Activated naive CD4-positive, alpha-beta T cell treated with anti-CD3 and anti-CD28 coated beads, Interleukin-2, amount 10 ng/mL, durations not matched to agents 7 days and 5 days (primary cell): ENCODE data around the gene SNORC.

Experiments used
- CTCF ChIA-PET: fragments of 350-600 bp; sonication (Branson Sonifier 250); formaldehyde crosslinking; loops from one replicate; lab custom pipeline; 2021; ENCODE audit warnings: antibody characterized with exemption; lab: Charles Lee
- DNase-seq: peaks from one replicate; pipeline ENCODE4 v3.0.0-alpha.2; 2020
- H3K27ac Mint-ChIP-seq: one replicate; pipeline ENCODE4 v1.8.0; 2021; ENCODE audit warnings: mild to moderate bottlenecking, moderate library complexity, mixed read lengths
- H3K27me3 Mint-ChIP-seq: one replicate; pipeline ENCODE4 v1.8.0; 2021; ENCODE audit warnings: mild to moderate bottlenecking, mixed read lengths
- H3K36me3 Mint-ChIP-seq: one replicate; pipeline ENCODE4 v1.8.0; 2021; ENCODE audit warnings: mixed read lengths
- H3K4me1 Mint-ChIP-seq: one replicate; pipeline ENCODE4 v1.8.0; 2021; ENCODE audit warnings: mixed read lengths
- H3K4me3 Mint-ChIP-seq: one replicate; pipeline ENCODE4 v1.8.0; 2021; ENCODE audit warnings: mild to moderate bottlenecking, moderate library complexity, mixed read lengths
- H3K9me3 Mint-ChIP-seq: one replicate; pipeline ENCODE4 v1.8.0; 2021; ENCODE audit warnings: mixed read lengths

SNORC gene

DNA sequence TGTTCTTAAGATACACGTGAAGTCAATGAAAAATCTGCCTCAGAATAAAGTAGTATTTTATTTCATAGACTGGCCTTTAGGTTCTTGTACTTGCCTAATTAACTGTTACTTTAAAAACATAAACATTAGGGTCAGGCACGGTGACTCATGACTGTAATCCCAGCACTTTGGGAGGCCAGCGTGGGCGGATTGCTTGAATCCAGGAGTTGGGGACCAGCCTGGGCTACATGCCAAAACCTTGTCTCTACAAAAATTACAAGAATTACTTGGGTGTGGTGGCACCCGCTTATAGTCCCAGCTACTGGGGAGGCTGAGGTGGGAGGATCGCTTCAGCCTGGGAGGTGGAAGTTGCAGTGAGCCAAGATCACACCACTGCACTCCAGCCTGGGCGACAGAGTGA is 16.0 kb upstream of the SNORC start:
- no peaks in the 10 kb centered on the region for H3K27me3 Mint-ChIP-seq
- no peaks in the 10 kb centered on the region for H3K4me1 Mint-ChIP-seq
- H3K9me3 Mint-ChIP-seq: no peaks in the 10 kb centered on the region
- H3K27ac Mint-ChIP-seq: no peak overlapping the region
- H3K36me3 Mint-ChIP-seq: peaks cover 59% of the 10 kb centered on the region
- DNase-seq: no peak
- CTCF ChIA-PET: interaction anchor here (0.5 to 2.8 kb wide), 10 partner anchors 8 to 589 kb away, joined by 3 to 11 read pairs (median 5); no protein-coding TSS in a partner anchor
- H3K4me3 Mint-ChIP-seq: no peak overlapping the region

DNA sequence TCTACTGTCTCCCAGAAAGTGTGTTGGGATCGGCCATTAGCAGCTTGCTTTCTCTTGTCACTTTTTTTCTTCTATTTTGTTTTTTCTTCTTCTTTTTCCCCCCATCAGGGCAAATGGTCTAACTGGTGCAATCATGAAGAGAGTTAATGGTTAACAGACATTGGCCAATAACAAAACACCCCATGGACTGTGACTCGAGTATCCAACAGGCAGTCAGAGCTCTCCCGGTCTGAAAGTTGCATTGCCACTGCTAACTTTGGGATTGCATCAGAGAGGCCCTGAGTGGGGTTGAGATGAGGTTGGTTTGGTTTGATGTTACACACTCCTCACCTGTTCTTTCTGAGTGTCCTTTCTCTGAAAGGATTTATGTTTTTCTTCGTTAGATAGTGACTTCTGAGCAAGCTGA is 12.9 kb upstream of the SNORC start:
- CTCF ChIA-PET: interaction anchor here (1.8 kb wide), 1 partner anchor 196 kb away, joined by 4 read pairs; no protein-coding TSS in a partner anchor
- no peak overlapping the region for H3K4me3 Mint-ChIP-seq
- peaks cover 57% of the 10 kb centered on the region for H3K36me3 Mint-ChIP-seq
- DNase-seq: no peak
- no peaks in the 10 kb centered on the region for H3K4me1 Mint-ChIP-seq
- H3K27ac Mint-ChIP-seq: no peak overlapping the region
- no peaks in the 10 kb centered on the region for H3K27me3 Mint-ChIP-seq
- no peaks in the 10 kb centered on the region for H3K9me3 Mint-ChIP-seq

DNA sequence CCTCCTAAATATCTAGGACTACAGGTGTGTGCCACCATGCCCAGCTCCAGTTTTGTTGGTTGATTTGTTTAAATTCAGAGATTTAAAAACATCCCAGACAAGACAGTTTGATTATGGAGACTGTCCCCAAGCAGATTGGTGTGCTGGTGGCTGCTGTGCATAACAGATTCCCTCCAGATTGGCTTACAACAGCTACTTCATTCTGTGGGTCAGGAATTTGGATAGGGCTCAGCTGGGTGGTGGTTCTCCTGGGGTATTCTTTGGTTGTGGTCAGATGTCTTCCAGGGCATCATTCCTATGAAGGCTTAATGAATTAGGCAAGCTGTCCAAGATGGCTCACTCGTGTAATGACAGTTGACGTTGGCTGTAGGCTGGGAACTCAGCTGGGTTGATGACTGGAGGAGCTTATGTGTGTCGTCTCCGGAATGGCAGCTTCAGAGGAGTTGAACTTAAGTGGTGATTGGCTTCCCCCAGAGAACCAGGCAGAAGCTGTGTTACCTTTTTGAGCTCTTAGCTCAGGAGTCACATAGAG is 10.6 kb upstream of the SNORC start:
- H3K4me1 Mint-ChIP-seq: no peaks in the 10 kb centered on the region
- peaks cover 51% of the 10 kb centered on the region for H3K36me3 Mint-ChIP-seq
- CTCF ChIA-PET: no interaction called here

DNA sequence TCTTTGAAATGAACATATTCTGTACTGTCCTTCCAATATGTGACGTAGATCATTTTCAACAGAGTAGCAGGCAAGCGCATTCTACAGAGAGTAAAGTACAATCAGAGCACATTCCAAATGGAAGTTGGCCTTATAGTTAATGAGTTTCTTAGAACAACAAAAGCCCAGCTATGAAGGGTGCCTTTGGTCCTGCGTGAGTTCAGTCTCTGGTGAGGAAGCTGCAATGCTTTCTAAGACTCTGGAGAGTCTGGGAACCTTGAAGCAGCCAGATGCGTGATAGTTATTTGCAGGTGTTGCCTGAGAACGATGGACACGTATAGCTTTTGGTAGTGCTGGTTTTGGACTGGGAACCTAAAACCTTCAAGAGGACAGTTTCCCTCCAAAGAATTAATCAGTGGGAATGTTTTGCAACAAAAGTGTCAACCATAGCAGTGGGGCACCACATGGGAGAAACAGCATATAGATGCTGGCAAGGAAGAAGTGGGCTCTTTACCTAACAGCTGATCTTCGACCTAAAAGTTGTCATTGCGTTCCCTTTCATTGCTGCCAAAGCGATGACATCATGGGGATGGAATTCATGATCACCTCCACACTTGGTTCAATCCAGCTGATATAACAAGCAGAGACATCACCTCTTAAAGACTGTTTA is 9.3 kb upstream of the SNORC start:
- Mint-ChIP-seq H3K27ac (no peak overlapping the region), H3K36me3 (peaks cover 45% of the 10 kb centered on the region)

More for the DNA sequence above, 10.6 kb upstream of the SNORC start:
- no peaks in the 10 kb centered on the region for H3K9me3 Mint-ChIP-seq
- no peaks in the 10 kb centered on the region for H3K27me3 Mint-ChIP-seq
- DNase-seq: no peak
- H3K4me3 Mint-ChIP-seq: no peak overlapping the region
- peak overlapping the region; percentile 28 for H3K27ac Mint-ChIP-seq

DNA sequence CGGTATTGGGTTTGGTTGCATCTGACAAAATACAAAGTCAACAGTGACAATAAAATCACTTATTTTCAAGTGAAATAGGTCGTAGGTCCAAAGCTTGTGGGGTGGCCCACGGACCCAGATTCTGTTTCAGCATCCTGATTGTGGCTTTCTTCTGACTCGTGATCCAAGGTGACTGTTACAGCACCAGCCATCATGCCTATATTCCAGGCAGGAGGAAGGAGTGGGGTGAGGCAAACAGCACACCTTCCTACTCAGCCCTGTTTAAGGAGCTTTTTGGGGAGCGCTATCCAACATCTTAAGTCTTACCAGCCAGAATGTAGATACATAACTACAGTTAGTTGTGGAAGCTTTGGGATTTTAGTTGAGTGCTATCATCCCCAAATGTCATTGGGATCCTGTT is 8.7 kb upstream of the SNORC start:
- CTCF ChIA-PET: interaction anchor here (1.8 kb wide), 1 partner anchor 8 kb away, joined by 6 read pairs; no protein-coding TSS in a partner anchor
- H3K27me3 Mint-ChIP-seq: no peaks in the 10 kb centered on the region
- H3K9me3 Mint-ChIP-seq: no peaks in the 10 kb centered on the region
- no peak for DNase-seq
- peaks cover 43% of the 10 kb centered on the region for H3K36me3 Mint-ChIP-seq
- no peak overlapping the region for H3K4me3 Mint-ChIP-seq
- H3K4me1 Mint-ChIP-seq: no peaks in the 10 kb centered on the region
- no peak overlapping the region for H3K27ac Mint-ChIP-seq

More for the DNA sequence above, 9.3 kb upstream of the SNORC start:
- Mint-ChIP-seq H3K9me3 (no peaks in the 10 kb centered on the region), H3K4me1 (no peaks in the 10 kb centered on the region), H3K4me3 (no peak overlapping the region), H3K27me3 (no peaks in the 10 kb centered on the region)
- DNase-seq: no peak
- CTCF ChIA-PET: no interaction called here

DNA sequence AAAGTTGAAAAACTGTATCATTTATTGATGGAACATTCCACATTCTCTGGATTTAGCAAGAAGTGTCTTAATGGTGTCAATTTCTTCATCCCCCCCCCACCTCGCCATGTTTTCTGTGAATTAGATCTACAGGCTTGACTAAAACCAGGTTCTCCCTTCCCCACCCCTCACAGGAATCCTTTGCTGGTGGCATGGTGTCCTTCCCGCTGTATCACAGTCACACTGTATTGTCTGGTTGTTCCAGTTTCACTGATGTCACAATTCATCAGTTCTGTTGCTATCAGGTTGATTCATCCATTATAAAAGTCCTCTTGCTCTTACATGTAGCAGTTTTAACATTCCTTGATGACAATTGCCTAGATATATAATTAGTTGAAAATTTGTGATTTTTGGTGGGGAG is 6.1 kb upstream of the SNORC start:
- no peaks in the 10 kb centered on the region for H3K4me1 Mint-ChIP-seq
- no peaks in the 10 kb centered on the region for H3K27me3 Mint-ChIP-seq
- H3K36me3 Mint-ChIP-seq: peaks cover 22% of the 10 kb centered on the region
- no peak for DNase-seq
- no peak overlapping the region for H3K4me3 Mint-ChIP-seq
- CTCF ChIA-PET: no interaction called here
- H3K27ac Mint-ChIP-seq: no peak overlapping the region
- no peaks in the 10 kb centered on the region for H3K9me3 Mint-ChIP-seq

DNA sequence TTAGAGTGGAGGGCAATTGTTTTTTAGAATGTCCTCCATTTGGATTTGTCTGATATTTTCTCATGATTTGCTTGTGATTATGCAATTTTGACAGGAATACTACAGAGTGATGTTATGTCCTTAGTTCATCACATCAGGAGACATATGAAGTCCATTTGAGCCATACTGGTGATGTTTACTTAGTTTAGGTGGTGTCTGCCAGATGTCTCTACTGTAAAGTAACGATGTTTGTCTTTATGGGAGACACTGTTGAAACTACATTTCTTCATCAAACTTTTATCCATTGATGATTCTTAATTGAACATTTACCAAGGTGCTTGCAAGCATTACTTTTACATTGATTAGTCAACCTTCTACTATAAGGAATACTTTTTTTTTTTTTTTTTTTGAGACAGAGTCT is 4.9 kb upstream of the SNORC start:
- CTCF ChIA-PET: no interaction called here
- Mint-ChIP-seq H3K27ac (no peak overlapping the region), H3K4me3 (no peak overlapping the region), H3K27me3 (no peaks in the 10 kb centered on the region), H3K9me3 (no peaks in the 10 kb centered on the region), H3K4me1 (no peaks in the 10 kb centered on the region), H3K36me3 (peaks cover 13% of the 10 kb centered on the region)
- DNase-seq: no peak

DNA sequence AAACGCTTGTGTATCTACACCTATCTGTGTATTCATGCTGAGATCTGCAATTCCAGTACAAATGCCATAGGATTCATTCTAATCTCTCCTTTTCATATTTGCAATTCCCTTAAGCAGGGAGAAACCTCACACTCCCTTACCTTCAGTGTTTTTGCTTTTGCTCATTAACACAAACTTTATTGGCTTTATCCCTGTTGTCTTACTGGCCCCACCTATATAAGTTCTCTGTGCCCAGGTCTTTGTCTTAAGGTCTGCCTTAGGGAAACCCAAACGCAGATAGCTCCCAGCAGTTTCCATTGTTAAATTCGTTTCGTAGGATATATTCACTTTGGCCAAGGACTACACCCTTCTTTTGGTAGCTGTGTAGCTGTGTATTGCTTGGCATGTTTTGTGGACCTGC is 4.0 kb upstream of the SNORC start:
- H3K4me1 Mint-ChIP-seq: no peaks in the 10 kb centered on the region
- no peak for DNase-seq
- H3K9me3 Mint-ChIP-seq: no peaks in the 10 kb centered on the region
- no peaks in the 10 kb centered on the region for H3K27me3 Mint-ChIP-seq
- H3K36me3 Mint-ChIP-seq: peaks cover 8% of the 10 kb centered on the region
- no peak overlapping the region for H3K4me3 Mint-ChIP-seq
- CTCF ChIA-PET: no interaction called here
- H3K27ac Mint-ChIP-seq: no peak overlapping the region

DNA sequence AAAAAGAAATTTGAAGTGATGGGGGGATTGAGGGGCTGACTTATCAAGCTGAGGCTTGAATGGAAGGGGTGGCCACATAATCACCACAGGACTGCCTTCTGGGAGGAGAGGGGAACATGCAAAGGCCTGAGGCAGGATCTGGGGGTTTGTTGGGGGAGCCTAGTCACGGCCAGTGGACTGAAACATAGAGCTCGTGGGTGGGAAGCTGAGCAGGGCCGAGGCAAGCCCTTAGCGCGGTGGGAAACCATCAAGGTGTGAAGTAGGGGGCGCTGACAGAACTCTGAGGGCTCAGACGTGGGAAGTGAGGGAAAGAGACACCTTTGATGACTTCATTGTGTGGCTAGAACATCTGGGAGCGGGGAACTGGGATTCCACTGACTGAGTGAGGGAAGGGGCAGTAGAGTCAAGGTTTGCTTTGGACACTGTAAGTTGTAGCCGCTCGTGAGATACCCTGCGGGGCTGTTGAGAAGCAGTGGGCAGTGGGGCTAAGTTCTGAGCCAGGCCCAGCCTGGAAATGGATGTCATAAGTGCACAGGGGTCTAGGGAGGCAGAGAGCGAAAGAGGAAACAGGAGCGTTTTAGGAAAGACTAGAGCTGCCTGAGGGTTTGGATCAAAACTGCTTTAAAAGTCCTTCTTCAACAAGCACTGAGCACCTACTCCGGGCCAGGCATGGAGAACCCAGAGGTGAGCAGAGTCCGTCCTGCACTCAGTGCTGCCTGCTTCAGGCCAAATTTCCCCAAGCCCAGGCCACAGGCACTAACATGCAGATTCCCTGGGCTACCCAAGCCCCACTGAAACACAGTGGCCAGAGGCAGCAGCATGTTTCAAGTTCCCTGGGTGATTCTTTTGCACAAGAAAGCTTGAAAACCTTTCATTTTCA is 686 bp upstream of the SNORC start:
- H3K27ac Mint-ChIP-seq: peak overlapping the region; percentile 34

DNA sequence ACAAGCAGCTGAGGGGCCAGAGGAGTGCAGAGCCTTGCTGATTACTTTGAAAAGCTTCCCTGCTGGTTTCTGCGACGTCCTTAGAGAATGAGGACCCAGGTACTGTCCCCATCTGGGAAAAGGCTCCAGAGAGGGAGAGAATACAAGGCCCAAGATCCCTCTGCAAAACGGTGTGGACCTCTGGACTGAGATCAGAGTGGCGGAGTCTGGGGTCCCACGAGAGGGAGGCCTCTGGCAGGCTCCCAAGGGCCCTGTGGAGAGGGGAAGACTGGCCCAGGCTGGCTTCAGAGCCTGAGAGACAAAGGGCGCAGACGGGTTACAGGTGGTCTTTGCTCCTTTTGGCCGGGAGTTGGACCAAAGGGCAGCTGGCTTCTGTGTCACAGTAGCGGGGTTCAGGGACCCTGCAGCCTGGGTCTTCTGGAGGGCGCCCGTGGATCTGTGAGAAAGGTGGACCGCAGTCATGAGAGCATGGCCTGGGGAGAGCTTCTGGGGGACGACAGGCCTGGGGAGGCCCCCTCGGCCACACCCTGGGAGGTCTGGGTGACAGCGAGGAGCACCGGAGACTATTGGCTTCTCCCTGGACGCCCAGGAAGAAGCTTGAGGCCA is 805 bp downstream of the SNORC start:
- Mint-ChIP-seq H3K27me3 (peaks cover 22% of the 10 kb centered on the region), H3K4me3 (no peak overlapping the region), H3K27ac (no peak overlapping the region), H3K9me3 (no peaks in the 10 kb centered on the region), H3K36me3 (no peaks in the 10 kb centered on the region), H3K4me1 (peaks cover 7% of the 10 kb centered on the region)
- DNase-seq: peak; percentile 16
- CTCF ChIA-PET: no interaction called here

More for the DNA sequence above, 686 bp upstream of the SNORC start:
- no peaks in the 10 kb centered on the region for H3K9me3 Mint-ChIP-seq
- H3K36me3 Mint-ChIP-seq: no peaks in the 10 kb centered on the region
- H3K4me1 Mint-ChIP-seq: no peaks in the 10 kb centered on the region
- H3K4me3 Mint-ChIP-seq: no peak overlapping the region
- no peak for DNase-seq
- H3K27me3 Mint-ChIP-seq: peaks cover 7% of the 10 kb centered on the region
- CTCF ChIA-PET: no interaction called here

DNA sequence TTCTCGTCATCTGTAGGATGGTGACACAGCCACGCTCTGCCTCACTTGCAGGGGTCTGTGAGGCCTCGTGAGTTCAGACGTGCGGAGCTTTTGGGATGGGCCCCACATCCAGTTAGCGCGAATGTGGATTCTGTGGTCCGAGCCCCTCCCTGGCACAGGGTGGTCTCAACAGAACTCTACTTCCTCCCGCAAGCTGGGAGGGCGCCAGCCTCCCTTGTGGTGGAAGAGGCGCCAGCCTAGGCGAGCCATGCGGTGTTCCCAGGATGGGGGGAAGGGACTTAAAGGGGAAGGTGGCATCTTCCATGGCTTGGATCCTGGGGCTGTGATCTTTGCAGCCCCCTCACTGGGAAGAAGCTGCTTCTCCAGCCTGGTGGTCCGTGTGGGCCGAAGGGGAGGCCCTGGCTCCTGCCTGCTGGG is 1.4 kb downstream of the SNORC start:
- Mint-ChIP-seq H3K4me1 (peaks cover 7% of the 10 kb centered on the region), H3K36me3 (no peaks in the 10 kb centered on the region), H3K4me3 (no peak overlapping the region), H3K9me3 (no peaks in the 10 kb centered on the region), H3K27me3 (peaks cover 26% of the 10 kb centered on the region), H3K27ac (no peak overlapping the region)
- DNase-seq: peak; percentile 19
- CTCF ChIA-PET: interaction anchor here (1.0 kb wide), 1 partner anchor 379 kb away, joined by 3 read pairs; no protein-coding TSS in a partner anchor

DNA sequence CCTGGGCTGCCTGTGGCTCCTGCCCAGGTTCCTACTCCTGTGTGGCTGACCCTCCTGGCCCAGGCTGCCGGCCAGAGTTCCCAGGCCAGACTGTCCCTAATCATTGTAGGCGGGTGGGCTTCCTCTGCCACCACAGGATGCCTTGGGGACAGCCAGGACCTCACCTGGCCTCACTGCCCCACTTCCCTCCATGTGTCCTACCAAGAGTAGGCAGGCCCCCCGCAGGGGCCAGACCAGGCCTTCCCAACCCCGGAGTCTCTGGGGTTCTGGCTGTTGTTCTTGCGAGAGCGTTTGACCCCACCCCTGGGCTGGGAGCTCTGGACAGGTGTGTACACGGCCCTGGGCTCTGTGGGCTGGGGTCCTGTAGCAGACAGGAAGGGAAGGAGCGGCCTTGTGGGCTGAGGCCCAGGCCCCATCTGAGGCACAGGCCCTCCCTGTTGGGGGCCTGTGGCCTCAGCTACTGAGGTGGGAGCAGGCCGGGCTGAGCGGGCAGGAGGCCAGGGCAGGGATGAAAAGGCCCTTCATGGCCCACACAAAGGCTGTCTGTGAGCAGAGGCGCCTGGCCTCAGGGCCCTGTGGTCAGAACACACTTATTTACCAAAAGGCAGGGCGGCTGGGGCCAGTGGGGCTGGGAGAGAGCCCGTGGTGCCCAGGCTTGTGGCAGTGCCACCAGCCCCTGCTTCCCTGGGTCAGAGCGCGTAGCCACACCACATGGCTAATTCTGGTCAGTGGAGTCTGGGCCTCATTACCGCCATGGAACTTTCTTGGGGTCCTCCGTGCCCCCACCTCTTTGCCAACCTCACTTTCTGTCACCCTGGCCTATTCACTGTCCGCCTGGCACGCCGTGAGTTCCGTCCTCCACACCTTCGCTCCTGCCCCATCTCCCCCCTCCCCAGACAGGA is 2.0 kb downstream of the SNORC start:
- CTCF ChIA-PET: interaction anchor here (1.0 kb wide), 1 partner anchor 379 kb away, joined by 3 read pairs; no protein-coding TSS in a partner anchor
- peak; percentile 14 for DNase-seq
- Mint-ChIP-seq H3K27me3 (peaks cover 29% of the 10 kb centered on the region), H3K27ac (no peak overlapping the region), H3K36me3 (no peaks in the 10 kb centered on the region), H3K4me1 (peaks cover 7% of the 10 kb centered on the region), H3K4me3 (no peak overlapping the region), H3K9me3 (no peaks in the 10 kb centered on the region)

DNA sequence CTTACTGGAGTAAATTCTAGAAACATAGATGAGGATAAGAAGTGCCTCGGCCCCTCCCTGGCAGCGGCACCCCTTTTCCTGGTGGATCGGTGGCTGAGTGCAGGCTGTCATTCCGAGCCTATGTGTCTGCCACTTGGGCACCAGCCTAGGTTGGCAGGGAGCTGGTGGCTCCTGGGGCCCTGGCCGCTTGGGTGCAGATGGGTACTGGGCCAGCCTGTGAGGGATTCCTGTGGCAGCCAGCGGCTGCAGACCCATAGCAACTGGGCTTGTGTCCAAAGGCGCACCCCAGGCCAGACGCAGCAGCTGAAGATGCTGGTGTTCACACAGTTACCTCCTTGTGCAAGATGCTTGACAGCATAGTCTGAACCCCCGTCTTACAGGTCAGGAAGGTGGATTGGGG is 2.8 kb downstream of the SNORC start:
- Mint-ChIP-seq H3K9me3 (no peaks in the 10 kb centered on the region), H3K36me3 (no peaks in the 10 kb centered on the region), H3K4me1 (peaks cover 7% of the 10 kb centered on the region), H3K27me3 (peaks cover 37% of the 10 kb centered on the region), H3K27ac (no peak overlapping the region), H3K4me3 (no peak overlapping the region)
- CTCF ChIA-PET: no interaction called here
- DNase-seq: peak; percentile 18
